ENCODE data around the gene FRMD7. TPM values are rescaled to one million over a fixed set of nuclear protein-coding genes. Genes with fewer than 3 reads are reported as not detected.

The FRMD7 gene
- total and polyA plus RNA-seq, 2 of the 13 experiments (the other 11 are each of a cell fraction or from before 2014, with no cell fraction given), result 0.04 TPM; not detected in 1

DNA sequence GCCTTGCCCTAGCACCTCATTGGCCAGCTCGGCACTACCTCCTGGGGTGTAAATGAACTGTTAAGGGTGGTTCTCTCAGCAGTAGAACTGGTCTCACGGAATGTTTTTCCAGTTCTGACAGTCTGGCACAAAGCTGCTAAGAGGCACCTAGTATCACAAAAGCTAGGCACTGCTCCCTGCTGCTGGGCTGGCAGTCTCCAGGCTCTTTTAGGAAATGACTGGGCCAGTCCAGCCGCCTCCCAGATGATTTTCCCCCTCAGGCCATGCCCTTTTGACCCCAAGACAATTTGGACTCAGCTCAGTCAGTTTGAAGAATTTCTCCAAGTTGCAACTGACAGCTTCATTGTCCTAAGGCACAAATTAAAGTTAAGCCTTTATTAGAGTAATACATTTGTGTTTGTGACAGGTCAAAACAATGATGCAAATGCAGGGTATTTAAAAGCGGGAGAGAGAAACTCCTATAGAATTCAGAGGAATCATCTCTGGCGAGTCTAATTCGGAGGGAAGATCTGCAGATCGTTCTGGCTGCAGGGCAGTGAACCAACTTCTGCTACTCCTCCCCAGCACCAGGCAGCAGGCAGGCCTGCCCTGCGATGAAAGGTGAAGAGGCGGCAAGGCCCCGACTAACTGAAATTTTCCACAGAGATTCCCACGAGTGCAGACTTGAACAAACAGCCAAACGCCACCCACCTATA lies 7.9 kb downstream of the FRMD7 start (continued):
- TF ChIP-seq, protein P1, sequence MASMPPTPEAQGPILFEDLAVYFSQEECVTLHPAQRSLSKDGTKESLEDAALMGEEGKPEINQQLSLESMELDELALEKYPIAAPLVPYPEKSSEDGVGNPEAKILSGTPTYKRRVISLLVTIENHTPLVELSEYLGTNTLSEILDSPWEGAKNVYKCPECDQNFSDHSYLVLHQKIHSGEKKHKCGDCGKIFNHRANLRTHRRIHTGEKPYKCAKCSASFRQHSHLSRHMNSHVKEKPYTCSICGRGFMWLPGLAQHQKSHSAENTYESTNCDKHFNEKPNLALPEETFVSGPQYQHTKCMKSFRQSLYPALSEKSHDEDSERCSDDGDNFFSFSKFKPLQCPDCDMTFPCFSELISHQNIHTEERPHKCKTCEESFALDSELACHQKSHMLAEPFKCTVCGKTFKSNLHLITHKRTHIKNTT (CRISPR knock-in tag; IDR thresholded peaks at IDR 0.05), result no peak
- TF ChIP-seq TP53 (CRISPR knock-in tag; conservative IDR thresholded peaks at IDR 0.05) (no peak), NFKBIZ (CRISPR knock-in tag; IDR thresholded peaks at IDR 0.05) (no peak), ATF7 (IDR thresholded peaks at IDR 0.05) (no peak), ATF7 (CRISPR knock-in tag; IDR thresholded peaks at IDR 0.05) (no peak), ZMAT3 (CRISPR knock-in tag; conservative IDR thresholded peaks at IDR 0.05) (no peak)

- intact Hi-C loops (cut with micrococcal nuclease; ENCODE audit: unreplicated experiment) (no loop called here), in situ Hi-C loops (cut with HindIII; ENCODE audit: extremely low pct_ligation_motif_present, low pct_unique_long_range_greater_than_20kb) (no loop called here)
- H3K36me3 ChIP-seq (replicated peaks in 1 of 2; ENCODE audit: control insufficient read depth in 1 of 2, insufficient read depth in 2 of 2, low read length in 2 of 2), result no peaks in the 10 kb centered on the region
- H3K9ac ChIP-seq (ENCODE audit: insufficient read depth, low read depth, low read length), result no peak overlapping the region
- no peaks in the 10 kb centered on the region for H3K27me3 ChIP-seq (ENCODE audit: control insufficient read depth in 1 of 2, insufficient read depth in 2 of 2, low read length in 2 of 2)
- ATAC-seq, result no peak
- H3K9me3 ChIP-seq (ENCODE audit: low read length), result no peaks in the 10 kb centered on the region
- no peaks in the 10 kb centered on the region for H3K79me2 ChIP-seq (ENCODE audit: insufficient read depth, low read length)
- CTCF ChIA-PET (ENCODE audit: low intra/inter-chr PET ratio, low total read pairs), result no interaction called here
- H3K4me3 ChIP-seq (replicated peaks in 1 of 3; ENCODE audit: insufficient read depth in 1 of 3, low read depth in 2 of 3, low read length in 3 of 3), result no peak overlapping the region
- POLR2A ChIA-PET, result no interaction called here
- FAIRE-seq, result no peak
- peak overlapping the region; percentile 18; the same call in 1 of the 2 replicates for H3K4me2 ChIP-seq (ENCODE audit: low read depth, low read length)
- no TSS peak for BruUV-seq (replicated peaks)
- no peak overlapping the region for H2AFZ ChIP-seq (ENCODE audit: low read length)
- no peak overlapping the region for H3K27ac ChIP-seq (ENCODE audit: extremely low read length, insufficient read depth, low read length)
- H3K4me1 ChIP-seq (ENCODE audit: insufficient read depth, low read length), result no peaks in the 10 kb centered on the region
- 0% methylated on average over 1 of the region's 3 CpGs for WGBS (ENCODE audit: low lambda C conversion rate)
- DNase-seq (ENCODE audit: low spot score), result peak; percentile 0
- H4K20me1 ChIP-seq (ENCODE audit: insufficient read depth, low read length), result no peaks in the 10 kb centered on the region
- TF ChIP-seq TIGD3 (CRISPR knock-in tag; IDR thresholded peaks at IDR 0.05; ENCODE audit: borderline replicate concordance) (no peak), ZNF703 (CRISPR knock-in tag; IDR thresholded peaks at IDR 0.05; ENCODE audit: borderline replicate concordance) (no peak), ZNF558 (CRISPR knock-in tag; IDR thresholded peaks at IDR 0.05; ENCODE audit: borderline replicate concordance) (no peak), UBTF (CRISPR knock-in tag; IDR thresholded peaks at IDR 0.05) (no peak), ZNF547 (CRISPR knock-in tag; IDR thresholded peaks at IDR 0.05) (no peak), ZNF768 (CRISPR knock-in tag; IDR thresholded peaks at IDR 0.05) (no peak), HOXA9 (CRISPR knock-in tag; IDR thresholded peaks at IDR 0.05; ENCODE audit: borderline replicate concordance) (no peak), SOX13 (IDR thresholded peaks at IDR 0.05) (no peak), SOX13 (CRISPR knock-in tag; conservative IDR thresholded peaks at IDR 0.05 in 1 of 2, IDR thresholded peaks at IDR 0.05 in 1 of 2) (no peak), POGZ (CRISPR knock-in tag; IDR thresholded peaks at IDR 0.05) (no peak), ZNF10 (CRISPR knock-in tag; IDR thresholded peaks at IDR 0.05; ENCODE audit: borderline replicate concordance, low read depth) (no peak)
- TF ChIP-seq, protein P2, sequence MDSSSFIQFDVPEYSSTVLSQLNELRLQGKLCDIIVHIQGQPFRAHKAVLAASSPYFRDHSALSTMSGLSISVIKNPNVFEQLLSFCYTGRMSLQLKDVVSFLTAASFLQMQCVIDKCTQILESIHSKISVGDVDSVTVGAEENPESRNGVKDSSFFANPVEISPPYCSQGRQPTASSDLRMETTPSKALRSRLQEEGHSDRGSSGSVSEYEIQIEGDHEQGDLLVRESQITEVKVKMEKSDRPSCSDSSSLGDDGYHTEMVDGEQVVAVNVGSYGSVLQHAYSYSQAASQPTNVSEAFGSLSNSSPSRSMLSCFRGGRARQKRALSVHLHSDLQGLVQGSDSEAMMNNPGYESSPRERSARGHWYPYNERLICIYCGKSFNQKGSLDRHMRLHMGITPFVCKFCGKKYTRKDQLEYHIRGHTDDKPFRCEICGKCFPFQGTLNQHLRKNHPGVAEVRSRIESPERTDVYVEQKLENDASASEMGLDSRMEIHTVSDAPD (CRISPR knock-in tag; IDR thresholded peaks at IDR 0.05), result no peak
These were observed 8.5 kb downstream of the FRMD7 start for GRCh38 chrX:132119283-132119682.
